Large intestine (tissue), 3 donors: ENCODE data around the gene PTCD1. TPM values are rescaled to one million over a fixed set of nuclear protein-coding genes. Genes with fewer than 3 reads are reported as not detected.
A peak's percentile ranks its signal among the peaks of the same experiment; 100 is the strongest.

Experiments
- DNase-seq, 2 donors: peaks; one replicate each; pipeline versions ENCODE4 v3.0.0 to v3.0.0-alpha.2; 2013
- H3K27ac ChIP-seq: one replicate; pipeline ENCODE4 v1.5.1; 2013; ENCODE audit warnings: low read length
- H3K27me3 ChIP-seq: 2 replicates; pipeline ENCODE4 v1.6.1; 2013; ENCODE audit warnings: low read length; ENCODE audit not compliant: control insufficient read depth, insufficient read depth
- H3K36me3 ChIP-seq: 2 replicates; pipeline ENCODE4 v1.6.1; 2013; ENCODE audit warnings: low read length; ENCODE audit not compliant: control insufficient read depth, insufficient read depth
- H3K4me1 ChIP-seq: one replicate; pipeline ENCODE4 v1.6.1; 2013; ENCODE audit warnings: low read length; ENCODE audit not compliant: control insufficient read depth, insufficient read depth
- H3K4me3 ChIP-seq: one replicate; pipeline ENCODE4 v1.5.1; 2013; ENCODE audit warnings: low read length
- H3K9me3 ChIP-seq: one replicate; pipeline ENCODE4 v1.6.1; 2013; ENCODE audit warnings: mild to moderate bottlenecking, low read depth, low read length, moderate library complexity; ENCODE audit not compliant: control insufficient read depth
- WGBS: methylation state at CpG from one replicate; pipeline ENCODE4 v1.1.5; 2013; ENCODE audit warnings: low lambda C conversion rate; ENCODE audit not compliant: insufficient coverage; 5-methylcytosine and 5-hydroxymethylcytosine counted together
- polyA plus RNA-seq: library from polyadenylated mRNA; unstranded; fragments of 120-200 nt; gene quantifications from one replicate; pipeline ENCODE4 v1.2.1, GENCODE V29; 2013

Gene PTCD1
- polyA plus RNA-seq, 1 donor, result 5.9 TPM

- H3K27me3 ChIP-seq, result no peaks in the 10 kb centered on the region
- no peak for DNase-seq
- no peak overlapping the region for H3K27ac ChIP-seq
- WGBS, result no CpG with 5 or more reads among the region's 29 CpGs
- peaks cover 4% of the 10 kb centered on the region for H3K36me3 ChIP-seq
- H3K4me1 ChIP-seq, result peaks cover 5% of the 10 kb centered on the region
- H3K4me3 ChIP-seq, result no peak overlapping the region
- peaks cover 3% of the 10 kb centered on the region for H3K9me3 ChIP-seq
Measured at GRCh38 chr7:99468336-99468918, 29.8 kb upstream of the PTCD1 start.

GRCh38 chr7:99465421-99465768, 26.8 kb upstream of the PTCD1 start:
- peaks cover 4% of the 10 kb centered on the region for H3K4me1 ChIP-seq
- peaks cover 13% of the 10 kb centered on the region for H3K36me3 ChIP-seq
- H3K9me3 ChIP-seq, result peaks cover 3% of the 10 kb centered on the region
- H3K4me3 ChIP-seq, result peak overlapping the region; percentile 88
- WGBS, result no CpG with 5 or more reads among the region's 9 CpGs
- H3K27me3 ChIP-seq, result no peaks in the 10 kb centered on the region
- H3K27ac ChIP-seq, result peak overlapping the region; percentile 91
- peak in 1 of 2 donors; percentile 53 for DNase-seq

- Histone ChIP-seq H3K27ac (no peak overlapping the region), H3K36me3 (peaks cover 53% of the 10 kb centered on the region), H3K4me3 (no peak overlapping the region), H3K4me1 (peaks cover 4% of the 10 kb centered on the region), H3K9me3 (no peaks in the 10 kb centered on the region), H3K27me3 (no peaks in the 10 kb centered on the region)
- no peak for DNase-seq
- no CpG with 5 or more reads among the region's 2 CpGs for WGBS
Measured at GRCh38 chr7:99461221-99461620, 22.6 kb upstream of the PTCD1 start.

- no peaks in the 10 kb centered on the region for H3K27me3 ChIP-seq
- H3K9me3 ChIP-seq, result no peaks in the 10 kb centered on the region
- DNase-seq, result no peak
- H3K36me3 ChIP-seq, result peaks cover 59% of the 10 kb centered on the region
- H3K4me3 ChIP-seq, result no peak overlapping the region
- peaks cover 4% of the 10 kb centered on the region for H3K4me1 ChIP-seq
- H3K27ac ChIP-seq, result no peak overlapping the region
- WGBS, result no CpG with 5 or more reads among the region's 11 CpGs
Measured at GRCh38 chr7:99460651-99461050, 22.1 kb upstream of the PTCD1 start.

GRCh38 chr7:99459087-99459486, 20.5 kb upstream of the PTCD1 start:
- no CpG with 5 or more reads among the region's 8 CpGs for WGBS
- H3K36me3 ChIP-seq, result peaks cover 74% of the 10 kb centered on the region

GRCh38 chr7:99457650-99458493, 19.3 kb upstream of the PTCD1 start:
- Histone ChIP-seq H3K9me3 (no peaks in the 10 kb centered on the region), H3K4me1 (no peaks in the 10 kb centered on the region), H3K4me3 (no peak overlapping the region), H3K36me3 (peaks cover 80% of the 10 kb centered on the region), H3K27ac (no peak overlapping the region), H3K27me3 (no peaks in the 10 kb centered on the region)
- WGBS, result no CpG with 5 or more reads among the region's 26 CpGs
- DNase-seq, result no peak

More at GRCh38 chr7:99459087-99459486, 20.5 kb upstream of the PTCD1 start:
- no peaks in the 10 kb centered on the region for H3K27me3 ChIP-seq
- H3K27ac ChIP-seq, result no peak overlapping the region
- no peak overlapping the region for H3K4me3 ChIP-seq
- no peak for DNase-seq
- H3K9me3 ChIP-seq, result no peaks in the 10 kb centered on the region
- no peaks in the 10 kb centered on the region for H3K4me1 ChIP-seq

- Histone ChIP-seq H3K36me3 (peaks cover 87% of the 10 kb centered on the region), H3K4me3 (no peak overlapping the region), H3K9me3 (no peaks in the 10 kb centered on the region), H3K27me3 (no peaks in the 10 kb centered on the region), H3K4me1 (no peaks in the 10 kb centered on the region), H3K27ac (no peak overlapping the region)
- DNase-seq, result no peak
- WGBS, result no CpG with 5 or more reads among the region's 6 CpGs
Measured at GRCh38 chr7:99457050-99457649, 18.6 kb upstream of the PTCD1 start.

GRCh38 chr7:99456288-99456687, 17.7 kb upstream of the PTCD1 start:
- DNase-seq, result no peak
- H3K27me3 ChIP-seq, result no peaks in the 10 kb centered on the region
- peaks cover 95% of the 10 kb centered on the region for H3K36me3 ChIP-seq
- H3K9me3 ChIP-seq, result no peaks in the 10 kb centered on the region
- H3K4me1 ChIP-seq, result no peaks in the 10 kb centered on the region
- WGBS, result no CpG with 5 or more reads among the region's 13 CpGs
- H3K27ac ChIP-seq, result no peak overlapping the region
- H3K4me3 ChIP-seq, result no peak overlapping the region

- Histone ChIP-seq H3K4me3 (no peak overlapping the region), H3K4me1 (no peaks in the 10 kb centered on the region), H3K27me3 (no peaks in the 10 kb centered on the region), H3K36me3 (peaks cover 96% of the 10 kb centered on the region), H3K9me3 (no peaks in the 10 kb centered on the region), H3K27ac (no peak overlapping the region)
- no CpG with 5 or more reads among the region's 9 CpGs for WGBS
- no peak for DNase-seq
Measured at GRCh38 chr7:99455874-99456273, 17.3 kb upstream of the PTCD1 start.

- Histone ChIP-seq H3K36me3 (peaks cover 98% of the 10 kb centered on the region), H3K4me1 (no peaks in the 10 kb centered on the region), H3K27ac (no peak overlapping the region), H3K27me3 (no peaks in the 10 kb centered on the region), H3K9me3 (no peaks in the 10 kb centered on the region), H3K4me3 (no peak overlapping the region)
- WGBS, result no CpG with 5 or more reads among the region's 11 CpGs
- DNase-seq, result no peak
Measured at GRCh38 chr7:99453105-99453504, 14.5 kb upstream of the PTCD1 start.
